ENCODE measurements around the gene P2RY6.

DNA sequence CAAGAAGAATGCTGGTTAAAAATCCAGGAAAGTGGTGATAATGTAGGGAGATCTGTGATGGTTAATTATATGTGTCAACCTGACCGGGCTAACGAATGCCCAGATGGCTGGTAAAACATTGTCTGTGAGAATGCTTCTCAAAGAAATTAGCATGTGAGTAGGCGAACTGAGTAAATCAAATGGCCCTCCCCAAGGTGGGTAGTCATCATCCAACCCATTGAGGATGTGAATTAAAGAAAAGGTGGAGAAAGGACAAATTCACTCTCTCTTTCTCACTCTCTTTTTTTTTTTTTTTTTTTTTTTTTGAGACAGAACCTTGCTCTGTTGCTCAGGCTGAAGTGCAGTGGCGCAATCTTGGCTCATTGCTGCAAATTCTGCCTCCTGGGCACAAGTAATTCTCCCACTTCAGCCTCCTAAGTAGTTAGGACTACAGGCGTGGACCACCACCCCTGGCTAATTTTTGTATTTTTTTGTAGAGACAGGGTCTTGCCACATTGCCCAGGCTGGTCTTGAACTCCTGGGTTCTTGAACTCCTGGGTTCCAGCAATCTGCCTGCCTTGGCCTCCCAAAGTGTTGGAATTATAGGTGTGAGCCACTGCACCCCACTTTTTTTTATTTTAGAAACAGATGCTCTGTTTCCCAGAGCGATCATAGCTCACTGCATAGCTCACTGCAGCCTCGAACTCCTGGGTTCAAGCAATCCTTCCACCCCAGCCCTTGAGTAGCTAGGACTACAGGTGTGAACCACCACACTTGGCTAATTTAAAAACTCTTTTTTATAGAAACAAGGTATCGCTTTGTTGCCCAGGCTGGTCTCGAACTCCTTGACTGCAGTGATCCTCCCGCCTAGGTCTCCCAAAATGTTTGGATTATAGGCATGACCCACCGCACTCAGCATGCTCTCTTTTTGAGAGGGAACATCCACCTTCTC lies 22.0 kb upstream of the P2RY6 start:
- TF ChIP-seq, protein P1, sequence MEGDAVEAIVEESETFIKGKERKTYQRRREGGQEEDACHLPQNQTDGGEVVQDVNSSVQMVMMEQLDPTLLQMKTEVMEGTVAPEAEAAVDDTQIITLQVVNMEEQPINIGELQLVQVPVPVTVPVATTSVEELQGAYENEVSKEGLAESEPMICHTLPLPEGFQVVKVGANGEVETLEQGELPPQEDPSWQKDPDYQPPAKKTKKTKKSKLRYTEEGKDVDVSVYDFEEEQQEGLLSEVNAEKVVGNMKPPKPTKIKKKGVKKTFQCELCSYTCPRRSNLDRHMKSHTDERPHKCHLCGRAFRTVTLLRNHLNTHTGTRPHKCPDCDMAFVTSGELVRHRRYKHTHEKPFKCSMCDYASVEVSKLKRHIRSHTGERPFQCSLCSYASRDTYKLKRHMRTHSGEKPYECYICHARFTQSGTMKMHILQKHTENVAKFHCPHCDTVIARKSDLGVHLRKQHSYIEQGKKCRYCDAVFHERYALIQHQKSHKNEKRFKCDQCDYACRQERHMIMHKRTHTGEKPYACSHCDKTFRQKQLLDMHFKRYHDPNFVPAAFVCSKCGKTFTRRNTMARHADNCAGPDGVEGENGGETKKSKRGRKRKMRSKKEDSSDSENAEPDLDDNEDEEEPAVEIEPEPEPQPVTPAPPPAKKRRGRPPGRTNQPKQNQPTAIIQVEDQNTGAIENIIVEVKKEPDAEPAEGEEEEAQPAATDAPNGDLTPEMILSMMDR (conservative IDR thresholded peaks at IDR 0.05; ENCODE audit: low read depth, low read length): no peak
- no peak for TF ChIP-seq CEBPB (IDR thresholded peaks at IDR 0.05; ENCODE audit: low read depth, low read length)
- TF ChIP-seq RFX5 (IDR thresholded peaks at IDR 0.05; ENCODE audit: low read depth, low read length): no peak
- TF ChIP-seq POLR2A (IDR thresholded peaks at IDR 0.05; ENCODE audit: low read depth, low read length): no peak
- TF ChIP-seq RAD21 (IDR thresholded peaks at IDR 0.05; ENCODE audit: low read length): no peak
- TF ChIP-seq, protein P2, sequence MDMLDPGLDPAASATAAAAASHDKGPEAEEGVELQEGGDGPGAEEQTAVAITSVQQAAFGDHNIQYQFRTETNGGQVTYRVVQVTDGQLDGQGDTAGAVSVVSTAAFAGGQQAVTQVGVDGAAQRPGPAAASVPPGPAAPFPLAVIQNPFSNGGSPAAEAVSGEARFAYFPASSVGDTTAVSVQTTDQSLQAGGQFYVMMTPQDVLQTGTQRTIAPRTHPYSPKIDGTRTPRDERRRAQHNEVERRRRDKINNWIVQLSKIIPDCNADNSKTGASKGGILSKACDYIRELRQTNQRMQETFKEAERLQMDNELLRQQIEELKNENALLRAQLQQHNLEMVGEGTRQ (IDR thresholded peaks at IDR 0.05; ENCODE audit: low read depth, low read length): no peak
- no peak for TF ChIP-seq MXI1 (IDR thresholded peaks at IDR 0.05; ENCODE audit: borderline replicate concordance, low read depth, low read length)
- TF ChIP-seq FOS (IDR thresholded peaks at IDR 0.05; ENCODE audit: low read depth, low read length): no peak
- TF ChIP-seq SMC3 (IDR thresholded peaks at IDR 0.05; ENCODE audit: low read depth, low read length): no peak
- TF ChIP-seq MAZ (IDR thresholded peaks at IDR 0.05; ENCODE audit: borderline replicate concordance, low read depth, low read length): no peak
- TF ChIP-seq MAFK (IDR thresholded peaks at IDR 0.05; ENCODE audit: low read depth, low read length): no peak

Measured in IMR-90 (cell line).